Smooth muscle cell of the umbilical artery (primary cell): Measurements from ENCODE around the gene POLR1B. TPM values are rescaled to one million over a fixed set of nuclear protein-coding genes. Genes with fewer than 3 reads are reported as not detected.

ENCODE experiments used
- total RNA-seq: library from RNA; depleted of rRNA; stranded (reverse); fragments of >200 nt; gene quantifications from 2 replicates; pipeline ENCODE4 v1.2.3, GENCODE V29; 2014

Gene POLR1B, protein sequence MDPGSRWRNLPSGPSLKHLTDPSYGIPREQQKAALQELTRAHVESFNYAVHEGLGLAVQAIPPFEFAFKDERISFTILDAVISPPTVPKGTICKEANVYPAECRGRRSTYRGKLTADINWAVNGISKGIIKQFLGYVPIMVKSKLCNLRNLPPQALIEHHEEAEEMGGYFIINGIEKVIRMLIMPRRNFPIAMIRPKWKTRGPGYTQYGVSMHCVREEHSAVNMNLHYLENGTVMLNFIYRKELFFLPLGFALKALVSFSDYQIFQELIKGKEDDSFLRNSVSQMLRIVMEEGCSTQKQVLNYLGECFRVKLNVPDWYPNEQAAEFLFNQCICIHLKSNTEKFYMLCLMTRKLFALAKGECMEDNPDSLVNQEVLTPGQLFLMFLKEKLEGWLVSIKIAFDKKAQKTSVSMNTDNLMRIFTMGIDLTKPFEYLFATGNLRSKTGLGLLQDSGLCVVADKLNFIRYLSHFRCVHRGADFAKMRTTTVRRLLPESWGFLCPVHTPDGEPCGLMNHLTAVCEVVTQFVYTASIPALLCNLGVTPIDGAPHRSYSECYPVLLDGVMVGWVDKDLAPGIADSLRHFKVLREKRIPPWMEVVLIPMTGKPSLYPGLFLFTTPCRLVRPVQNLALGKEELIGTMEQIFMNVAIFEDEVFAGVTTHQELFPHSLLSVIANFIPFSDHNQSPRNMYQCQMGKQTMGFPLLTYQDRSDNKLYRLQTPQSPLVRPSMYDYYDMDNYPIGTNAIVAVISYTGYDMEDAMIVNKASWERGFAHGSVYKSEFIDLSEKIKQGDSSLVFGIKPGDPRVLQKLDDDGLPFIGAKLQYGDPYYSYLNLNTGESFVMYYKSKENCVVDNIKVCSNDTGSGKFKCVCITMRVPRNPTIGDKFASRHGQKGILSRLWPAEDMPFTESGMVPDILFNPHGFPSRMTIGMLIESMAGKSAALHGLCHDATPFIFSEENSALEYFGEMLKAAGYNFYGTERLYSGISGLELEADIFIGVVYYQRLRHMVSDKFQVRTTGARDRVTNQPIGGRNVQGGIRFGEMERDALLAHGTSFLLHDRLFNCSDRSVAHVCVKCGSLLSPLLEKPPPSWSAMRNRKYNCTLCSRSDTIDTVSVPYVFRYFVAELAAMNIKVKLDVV
- 13.4 and 26.4 TPM in 2 replicates for total RNA-seq

GRCh38 chr2:112542123-112542983, at the start of gene POLR1B:
Gene POLR1B (plus strand): TSS chr2:112542465. CDS start chr2:112542495, 30 bp downstream.

DNA sequence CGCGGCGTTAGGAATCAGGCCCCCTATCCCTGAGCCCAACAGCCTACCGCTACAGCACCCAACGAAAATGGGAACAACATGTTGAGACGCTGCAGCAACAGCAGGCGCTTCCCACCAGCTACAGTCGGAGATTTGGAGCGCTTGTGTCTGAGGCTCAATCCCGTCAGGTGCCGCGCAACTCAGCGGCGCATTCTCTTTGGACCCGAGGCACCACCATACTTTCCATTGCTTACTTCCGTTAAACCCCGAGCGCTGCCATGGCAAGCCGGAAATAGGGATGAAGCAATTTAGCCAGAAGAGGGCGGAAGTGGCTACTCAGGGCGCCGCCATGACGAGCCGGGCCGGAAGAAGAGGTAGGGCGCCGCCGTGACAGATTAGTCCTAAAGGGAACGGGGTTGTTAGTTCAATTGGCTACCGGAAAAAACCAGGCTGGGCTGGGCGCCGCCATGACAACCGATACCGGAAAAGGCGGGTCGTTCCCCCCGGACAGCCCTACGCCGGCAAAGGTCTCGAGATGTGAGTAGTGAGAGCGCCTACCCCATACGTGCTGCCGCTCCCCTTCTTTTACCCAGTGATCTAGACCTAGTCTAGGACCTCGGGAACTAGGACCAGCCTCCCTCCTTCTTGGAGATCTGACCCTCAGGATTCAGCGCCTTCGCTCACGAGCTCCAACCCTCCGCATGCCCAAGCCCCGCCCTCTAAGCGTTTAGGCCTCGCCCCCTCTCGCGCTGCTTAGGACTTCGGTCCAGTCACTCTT, 42.0 kb downstream of the POLR1B start, which contains the start of gene CHCHD5:
Gene CHCHD5, plus strand, starts transcription at position 476 of the 757 bp plus-strand sequence. Its CDS starts 39 bp downstream, at position 515.

Other genes with a start within 250 kb of the POLR1B start
- 18.4 and 22.1 TPM in 2 replicates for gene RGPD8, start 108.8 kb upstream of the POLR1B start, total RNA-seq
- 35.3 and 82.1 TPM in 2 replicates for gene TTL, start 60.3 kb upstream of the POLR1B start, total RNA-seq
- gene CHCHD5, start 42.1 kb downstream of the POLR1B start, total RNA-seq = 5.5 and 6.5 TPM in 2 replicates
- gene SLC20A1, start 103.5 kb downstream of the POLR1B start, total RNA-seq = 94.7 and 471 TPM in 2 replicates
- gene NT5DC4, start 178.6 kb downstream of the POLR1B start, total RNA-seq = not detected in 2 replicates
- 2.1 and 15.4 TPM in 2 replicates for gene CKAP2L, start 222.1 kb downstream of the POLR1B start, total RNA-seq
- gene IL1A, start 242.0 kb downstream of the POLR1B start, total RNA-seq = 86.3 and 90.0 TPM in 2 replicates